GM19468 (cell line): ENCODE measurements around the gene MESP2.

Experiments
- ATAC-seq: cut with Tn5 transposase; IDR thresholded peaks from one replicate; pipeline ENCODE4 v1.9.1; 2021; ENCODE audit warnings: mild to moderate bottlenecking, moderate library complexity, moderate number of reproducible peaks; ENCODE audit not compliant: unreplicated experiment; ENCODE audit errors: extremely low read depth

Gene MESP2

DNA sequence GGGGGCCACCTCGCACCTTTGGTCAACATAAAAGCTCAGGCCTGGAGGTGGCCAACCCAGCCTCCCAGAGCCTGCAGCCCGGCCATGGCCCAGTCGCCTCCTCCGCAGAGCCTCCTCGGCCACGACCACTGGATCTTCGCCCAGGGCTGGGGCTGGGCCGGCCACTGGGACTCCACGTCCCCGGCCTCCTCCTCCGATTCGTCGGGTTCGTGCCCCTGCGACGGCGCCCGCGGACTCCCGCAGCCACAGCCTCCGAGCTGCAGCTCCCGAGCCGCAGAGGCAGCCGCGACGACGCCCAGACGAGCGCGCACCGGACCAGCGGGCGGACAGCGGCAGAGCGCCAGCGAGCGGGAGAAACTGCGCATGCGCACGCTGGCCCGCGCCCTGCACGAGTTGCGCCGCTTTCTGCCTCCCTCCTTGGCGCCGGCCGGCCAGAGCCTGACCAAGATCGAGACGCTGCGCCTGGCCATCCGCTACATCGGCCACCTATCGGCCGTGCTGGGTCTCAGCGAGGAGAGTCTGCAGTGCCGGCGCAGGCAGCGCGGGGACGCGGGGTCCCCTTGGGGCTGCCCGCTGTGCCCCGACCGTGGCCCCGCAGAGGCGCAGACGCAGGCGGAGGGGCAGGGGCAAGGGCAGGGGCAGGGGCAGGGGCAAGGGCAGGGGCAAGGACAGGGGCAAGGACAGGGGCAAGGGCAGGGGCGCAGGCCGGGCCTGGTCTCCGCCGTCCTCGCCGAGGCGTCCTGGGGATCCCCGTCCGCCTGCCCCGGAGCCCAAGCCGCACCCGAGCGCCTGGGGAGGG is at the start of gene MESP2:
TSS of gene MESP2 (plus strand) at position 59 of the 799 bp plus-strand sequence. CDS start at position 85, 26 bp downstream.
- no peak for ATAC-seq

GRCh38 chr15:89728254-89728653 is 47.9 kb upstream of the MESP2 start:
- ATAC-seq: no peak

- ATAC-seq: no peak
Observed at GRCh38 chr15:89731275-89731674, 44.9 kb upstream of the MESP2 start.

DNA sequence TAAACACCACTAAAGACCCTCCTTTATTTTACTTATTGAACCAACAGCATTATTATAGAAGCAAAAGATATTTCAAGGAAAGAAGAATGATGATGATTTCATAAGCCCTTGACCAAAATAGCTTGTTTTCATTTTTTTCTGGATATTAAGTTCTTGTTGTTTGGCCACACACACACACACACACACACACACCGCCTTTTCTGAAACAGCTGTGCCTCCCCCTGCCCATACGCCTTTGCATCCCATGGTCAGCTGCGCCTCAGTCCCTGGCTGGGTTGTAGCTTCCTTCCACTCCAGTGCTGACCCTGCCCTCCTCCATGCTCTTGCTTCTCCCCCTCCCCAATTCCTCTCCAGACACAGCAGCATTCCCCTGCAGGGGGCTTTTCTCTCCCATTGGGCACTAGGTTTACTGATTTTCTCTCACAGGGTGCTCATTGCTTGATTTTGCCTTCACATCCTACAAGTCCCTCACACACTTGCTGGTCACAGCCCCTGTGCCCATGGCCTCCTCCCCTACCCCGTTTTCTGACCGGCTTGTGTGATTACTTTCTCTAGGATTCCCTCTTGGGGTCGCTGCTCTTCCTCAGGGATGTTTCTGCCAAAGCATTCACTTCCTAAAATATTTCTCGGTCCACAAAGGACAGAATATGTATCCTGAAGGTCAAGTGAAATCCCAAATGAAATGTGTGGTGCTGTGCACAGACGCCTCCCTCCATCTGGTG is 43.5 kb upstream of the MESP2 start:
- no peak for ATAC-seq

DNA sequence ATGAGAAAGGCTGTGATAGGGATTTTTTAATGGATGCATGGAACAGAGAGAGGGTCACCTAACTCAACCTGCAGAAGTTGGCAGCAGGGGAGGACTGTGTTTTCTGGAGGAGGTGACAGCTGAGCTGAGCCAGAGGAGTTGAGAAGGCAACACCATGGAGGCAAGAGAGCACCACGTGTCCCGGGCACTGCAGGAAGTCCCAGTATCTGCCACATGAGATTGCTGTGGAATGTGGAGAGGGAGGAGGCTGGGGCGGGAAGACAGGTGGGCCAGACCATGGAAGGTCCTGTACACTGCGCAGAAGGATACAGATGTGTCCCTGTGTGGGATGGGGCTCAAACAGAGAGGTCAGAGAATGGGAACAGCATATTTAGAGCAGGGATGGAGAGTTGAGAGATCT is 40.4 kb upstream of the MESP2 start:
- no peak for ATAC-seq

DNA sequence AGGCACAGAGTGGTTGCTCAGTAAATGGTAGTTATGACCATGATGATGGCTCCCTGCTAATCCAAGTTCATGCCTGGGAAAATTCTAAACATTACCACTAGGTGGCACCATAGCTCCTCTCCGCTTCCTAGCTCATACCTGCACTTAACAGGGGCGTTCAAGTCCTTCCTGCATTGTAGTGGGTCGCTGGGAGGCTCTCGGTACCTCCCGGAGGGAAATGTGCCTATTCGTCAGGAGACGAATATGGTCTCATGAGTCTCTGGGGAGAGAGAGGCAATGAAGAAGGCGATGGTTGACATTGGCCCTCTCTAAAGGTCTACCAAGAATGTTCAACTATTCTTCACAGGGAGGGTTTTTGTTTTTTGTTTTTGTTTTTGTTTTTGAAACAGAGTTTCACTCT is 36.0 kb upstream of the MESP2 start:
- no peak for ATAC-seq

GRCh38 chr15:89743011-89743410 is 33.1 kb upstream of the MESP2 start:
- no peak for ATAC-seq

GRCh38 chr15:89743594-89743993 is 32.5 kb upstream of the MESP2 start:
- no peak for ATAC-seq

GRCh38 chr15:89745131-89745530 is 31.0 kb upstream of the MESP2 start:
- ATAC-seq: no peak

DNA sequence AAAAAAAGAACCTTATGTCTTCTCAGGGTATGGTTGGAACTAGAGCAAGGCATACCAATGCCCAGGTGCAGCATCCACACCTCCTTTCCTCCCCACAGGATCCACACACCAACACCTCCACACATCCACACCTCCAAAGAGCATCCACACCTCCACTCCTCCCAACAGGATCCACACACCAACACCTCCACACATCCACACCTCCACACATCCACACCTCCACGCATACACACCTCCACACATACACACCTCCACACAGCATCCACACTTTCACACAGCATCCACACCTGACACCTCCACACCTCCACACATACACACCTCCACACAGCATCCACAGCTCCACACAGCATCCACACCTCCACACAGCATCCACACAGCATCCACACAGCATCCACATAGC is 30.4 kb upstream of the MESP2 start:
- ATAC-seq: no peak

DNA sequence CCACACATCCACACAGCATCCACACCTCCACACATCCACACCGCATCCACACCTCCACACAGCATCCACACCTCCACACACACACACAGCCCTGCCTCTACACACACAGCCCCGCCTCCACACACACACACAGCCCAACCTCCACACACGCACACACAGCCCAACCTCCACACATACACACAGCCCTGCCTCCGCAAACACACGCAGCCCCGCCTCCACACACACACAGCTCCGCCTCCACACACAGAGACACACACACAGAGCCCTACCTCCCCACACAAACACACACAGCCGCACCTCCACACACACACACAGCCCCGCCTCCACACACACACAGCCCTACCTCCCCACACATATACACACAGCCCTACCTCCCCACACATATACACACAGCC is 29.7 kb upstream of the MESP2 start:
- ATAC-seq: no peak

- no peak for ATAC-seq
Observed at GRCh38 chr15:89747708-89748682, 28.1 kb upstream of the MESP2 start.

- ATAC-seq: no peak
Observed at GRCh38 chr15:89749054-89749453, 27.1 kb upstream of the MESP2 start.

DNA sequence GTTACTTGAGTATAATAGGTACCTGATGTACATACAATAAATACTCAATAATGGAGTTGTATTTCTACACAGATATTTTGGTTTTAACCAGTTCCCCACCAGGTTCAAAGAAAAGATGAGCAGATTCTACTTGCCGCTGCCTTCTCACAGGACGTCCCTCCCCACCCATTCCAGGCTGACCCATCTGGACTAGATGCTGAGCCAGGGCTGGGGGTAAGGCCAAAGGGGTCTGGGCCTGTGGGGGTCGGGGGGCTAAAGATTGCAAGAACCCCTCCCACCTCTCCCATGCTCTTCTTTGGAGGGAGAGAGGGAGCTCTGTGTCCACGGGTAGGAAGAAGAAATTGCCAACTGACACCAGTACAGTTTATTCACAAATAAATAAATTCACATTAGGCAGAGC is 26.6 kb upstream of the MESP2 start:
- no peak for ATAC-seq

- ATAC-seq: no peak
Observed at GRCh38 chr15:89749951-89750559, 26.1 kb upstream of the MESP2 start.

- ATAC-seq: peak; percentile 74
Observed at GRCh38 chr15:89750560-89751542, 25.3 kb upstream of the MESP2 start, which contains the start of gene MESP1. MESP1 (minus strand) TSS chr15:89751249; CDS start chr15:89751231, 18 bp downstream.

DNA sequence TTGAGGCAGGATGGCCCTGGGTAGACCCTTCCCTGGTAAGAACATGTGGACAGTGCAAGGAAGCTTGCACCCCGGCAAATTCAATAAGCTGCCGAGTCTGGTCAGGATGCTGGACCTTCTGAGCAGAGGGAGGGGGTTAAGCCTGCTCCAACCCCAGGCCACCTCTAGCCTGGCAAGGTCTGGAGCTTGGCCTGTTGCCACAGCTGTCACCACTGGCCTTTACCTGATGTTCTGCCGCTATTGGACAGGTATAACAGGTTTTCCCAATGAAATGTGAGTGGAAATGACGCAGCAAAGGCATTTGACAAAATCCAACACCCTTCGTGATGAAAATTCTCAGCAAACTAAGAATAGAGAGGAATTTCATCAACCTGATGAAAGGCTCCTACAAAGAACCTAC is 24.4 kb upstream of the MESP2 start:
- ATAC-seq: no peak

DNA sequence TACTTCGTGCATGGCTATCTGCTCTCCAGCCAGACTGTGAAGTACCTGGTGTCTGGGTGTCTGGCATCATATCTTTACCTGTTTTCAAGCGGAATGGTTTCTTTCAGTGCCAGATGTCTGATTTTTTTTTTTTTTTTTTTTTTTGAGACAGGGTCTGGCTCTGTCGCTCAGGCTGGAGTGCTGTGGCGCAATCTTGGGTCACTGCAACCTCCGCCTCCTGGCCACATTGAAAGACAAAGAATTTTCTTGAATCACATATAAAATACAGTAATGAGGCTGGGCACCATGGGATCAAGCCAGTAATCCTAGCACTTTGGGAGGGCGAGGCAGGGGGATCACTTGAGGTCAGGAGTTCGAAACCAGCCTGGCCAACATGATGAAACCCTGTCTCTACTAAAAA is 22.3 kb upstream of the MESP2 start:
- no peak for ATAC-seq
